ENCODE data around the gene TIMP3.

The TIMP3 gene

GRCh38 chr22:32810555-32811133 lies 9.1 kb downstream of the TIMP3 start:
- no peak for DNase-seq

GRCh38 chr22:32811788-32812545 lies 10.5 kb downstream of the TIMP3 start:
- no peak for DNase-seq

- no peak for DNase-seq
These were observed 12.9 kb downstream of the TIMP3 start for GRCh38 chr22:32814285-32814860.

GRCh38 chr22:32815059-32815458 lies 13.6 kb downstream of the TIMP3 start:
- no peak for DNase-seq

GRCh38 chr22:32815943-32816342 lies 14.4 kb downstream of the TIMP3 start:
- no peak for DNase-seq

GRCh38 chr22:32817137-32817730 lies 15.7 kb downstream of the TIMP3 start:
- DNase-seq, result no peak

- no peak for DNase-seq
These were observed 17.1 kb downstream of the TIMP3 start for GRCh38 chr22:32818446-32819115.

GRCh38 chr22:32819120-32819519 lies 17.6 kb downstream of the TIMP3 start:
- DNase-seq, result no peak

GRCh38 chr22:32820131-32821119 lies 18.9 kb downstream of the TIMP3 start:
- DNase-seq, result no peak

GRCh38 chr22:32822179-32822877 lies 20.8 kb downstream of the TIMP3 start:
- no peak for DNase-seq

GRCh38 chr22:32823024-32823730 lies 21.7 kb downstream of the TIMP3 start:
- peak; percentile 4 for DNase-seq

- DNase-seq, result no peak
These were observed 23.2 kb downstream of the TIMP3 start for GRCh38 chr22:32824531-32825312.

- DNase-seq, result no peak
These were observed 25.0 kb downstream of the TIMP3 start for GRCh38 chr22:32826537-32826936.

GRCh38 chr22:32827049-32827602 lies 25.6 kb downstream of the TIMP3 start:
- DNase-seq, result no peak

- DNase-seq, result no peak
These were observed 26.6 kb downstream of the TIMP3 start for GRCh38 chr22:32828150-32828549.

- DNase-seq, result no peak
These were observed 27.1 kb downstream of the TIMP3 start for GRCh38 chr22:32828561-32828960.

- no peak for DNase-seq
These were observed 27.9 kb downstream of the TIMP3 start for GRCh38 chr22:32829451-32829851.

- DNase-seq, result no peak
These were observed 29.0 kb downstream of the TIMP3 start for GRCh38 chr22:32830473-32830872.

- DNase-seq, result no peak
These were observed 29.5 kb downstream of the TIMP3 start for GRCh38 chr22:32830957-32831356.

- DNase-seq, result no peak
These were observed 30.1 kb downstream of the TIMP3 start for GRCh38 chr22:32831584-32831983.

All from NCI-H1105 treated with DMSO at 0.1 percent for 48 hours (cell line).